GM19468 (cell line): Measurements from ENCODE around the gene C19orf85.

Experiments
- ATAC-seq: cut with Tn5 transposase; IDR thresholded peaks from one replicate; pipeline ENCODE4 v1.9.1; 2021; ENCODE audit warnings: mild to moderate bottlenecking, moderate library complexity, moderate number of reproducible peaks; ENCODE audit not compliant: unreplicated experiment; ENCODE audit errors: extremely low read depth

The C19orf85 gene

GRCh38 chr19:55479451-55480230 is 15.1 kb upstream of the C19orf85 start:
- ATAC-seq = no peak

GRCh38 chr19:55479045-55479444 is 14.5 kb upstream of the C19orf85 start:
- no peak for ATAC-seq

- no peak for ATAC-seq
These were observed 13.8 kb upstream of the C19orf85 start for GRCh38 chr19:55478364-55478763.

GRCh38 chr19:55477905-55478304 is 13.4 kb upstream of the C19orf85 start:
- ATAC-seq = no peak

GRCh38 chr19:55476100-55476775 is 11.7 kb upstream of the C19orf85 start, which contains the start of gene ZNF628:
Gene ZNF628 (plus strand): TSS chr19:55476617. CDS start chr19:55479911, 3,294 bp downstream.
- peak; percentile 80 for ATAC-seq

- ATAC-seq = no peak
These were observed 10.0 kb upstream of the C19orf85 start for GRCh38 chr19:55474269-55475265.

GRCh38 chr19:55473225-55474012 is 8.9 kb upstream of the C19orf85 start:
- ATAC-seq = no peak

- ATAC-seq = no peak
These were observed 7.9 kb upstream of the C19orf85 start for GRCh38 chr19:55472463-55472862.

GRCh38 chr19:55471266-55471665 is 6.7 kb upstream of the C19orf85 start:
- ATAC-seq = no peak

- no peak for ATAC-seq
These were observed 3.5 kb upstream of the C19orf85 start for GRCh38 chr19:55468054-55468393.

- no peak for ATAC-seq
These were observed 2.9 kb upstream of the C19orf85 start for GRCh38 chr19:55467236-55468053.

GRCh38 chr19:55466241-55466614 is 1.7 kb upstream of the C19orf85 start:
- ATAC-seq = no peak

GRCh38 chr19:55465460-55466240 is 1.1 kb upstream of the C19orf85 start:
- no peak for ATAC-seq

- no peak for ATAC-seq
These were observed 401 bp downstream of the C19orf85 start for GRCh38 chr19:55464039-55464661.

- no peak for ATAC-seq
These were observed 944 bp downstream of the C19orf85 start for GRCh38 chr19:55463583-55464031.

- no peak for ATAC-seq
These were observed 1.8 kb downstream of the C19orf85 start for GRCh38 chr19:55462722-55463121.

- ATAC-seq = no peak
These were observed 2.5 kb downstream of the C19orf85 start for GRCh38 chr19:55461974-55462626.
